Mesothelial cell of epicardium (in vitro differentiated cells): Measurements from ENCODE around the gene CXCL1. TPM values are rescaled to one million over a fixed set of nuclear protein-coding genes. Genes with fewer than 3 reads are reported as not detected.
A peak's percentile ranks its signal among the peaks of the same experiment; 100 is the strongest.

Experiments used
- DNase-seq, 2 experiments: peaks; one replicate each; pipeline ENCODE4 v3.0.0; 2021; ENCODE audit warnings: low spot score in 2 of 2; ENCODE audit not compliant: unreplicated experiment in 2 of 2
- H3K27ac Mint-ChIP-seq: 2 replicates; pipeline ENCODE4 v1.8.0; 2021; ENCODE audit warnings: mixed read lengths
- H3K27me3 Mint-ChIP-seq: 2 replicates; pipeline ENCODE4 v1.8.0; 2021; ENCODE audit warnings: low read depth, mixed read lengths
- H3K36me3 Mint-ChIP-seq: 2 replicates; pipeline ENCODE4 v1.8.0; 2021; ENCODE audit warnings: mixed read lengths
- H3K4me1 Mint-ChIP-seq: 2 replicates; pipeline ENCODE4 v1.8.0; 2021; ENCODE audit warnings: mixed read lengths
- H3K4me3 Mint-ChIP-seq: 2 replicates; pipeline ENCODE4 v1.8.0; 2021; ENCODE audit warnings: mild to moderate bottlenecking, moderate library complexity, mixed read lengths
- H3K9me3 Mint-ChIP-seq: 2 replicates; pipeline ENCODE4 v1.8.0; 2021; ENCODE audit warnings: mixed read lengths
- total RNA-seq: library from RNA; stranded (reverse); gene quantifications from 3 replicates; pipeline ENCODE4 v1.2.1, GENCODE V29; 2021
- TF ChIP-seq, protein P1 (sequence below): fragments of 200-600 bp; sonication (generic); IDR thresholded peaks from one replicate; pipeline ENCODE4 v1.5.0; 2021; ENCODE audit warnings: antibody characterized with exemption; ENCODE audit not compliant: unreplicated experiment

Gene CXCL1
- total RNA-seq, 1 donor from 2014 or later, result 0.74 TPM

DNA sequence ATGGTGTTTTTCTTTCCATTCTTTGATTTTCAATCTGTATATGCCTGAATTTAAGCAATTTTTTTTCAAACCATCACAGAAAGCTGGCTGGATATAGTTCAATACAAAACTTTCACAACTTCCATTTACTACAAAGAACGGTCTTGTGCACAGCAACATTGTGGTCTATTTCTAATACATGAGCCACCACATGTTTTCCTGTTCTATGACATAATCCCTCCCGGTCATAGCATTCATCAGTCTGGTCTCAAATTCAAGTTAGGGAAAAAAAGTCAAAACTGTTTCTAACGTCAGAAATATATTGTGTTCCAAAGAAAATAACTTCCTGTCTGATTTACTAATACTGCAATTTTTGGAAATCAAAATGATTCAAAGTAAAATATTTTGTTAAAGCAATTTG lies 40.2 kb upstream of the CXCL1 start:
- no peak for DNase-seq
- Mint-ChIP-seq H3K27ac (no peak overlapping the region), H3K36me3 (no peaks in the 10 kb centered on the region), H3K4me3 (no peak overlapping the region), H3K9me3 (peaks cover 15% of the 10 kb centered on the region), H3K27me3 (no peaks in the 10 kb centered on the region), H3K4me1 (no peaks in the 10 kb centered on the region)
- TF ChIP-seq, protein P1, sequence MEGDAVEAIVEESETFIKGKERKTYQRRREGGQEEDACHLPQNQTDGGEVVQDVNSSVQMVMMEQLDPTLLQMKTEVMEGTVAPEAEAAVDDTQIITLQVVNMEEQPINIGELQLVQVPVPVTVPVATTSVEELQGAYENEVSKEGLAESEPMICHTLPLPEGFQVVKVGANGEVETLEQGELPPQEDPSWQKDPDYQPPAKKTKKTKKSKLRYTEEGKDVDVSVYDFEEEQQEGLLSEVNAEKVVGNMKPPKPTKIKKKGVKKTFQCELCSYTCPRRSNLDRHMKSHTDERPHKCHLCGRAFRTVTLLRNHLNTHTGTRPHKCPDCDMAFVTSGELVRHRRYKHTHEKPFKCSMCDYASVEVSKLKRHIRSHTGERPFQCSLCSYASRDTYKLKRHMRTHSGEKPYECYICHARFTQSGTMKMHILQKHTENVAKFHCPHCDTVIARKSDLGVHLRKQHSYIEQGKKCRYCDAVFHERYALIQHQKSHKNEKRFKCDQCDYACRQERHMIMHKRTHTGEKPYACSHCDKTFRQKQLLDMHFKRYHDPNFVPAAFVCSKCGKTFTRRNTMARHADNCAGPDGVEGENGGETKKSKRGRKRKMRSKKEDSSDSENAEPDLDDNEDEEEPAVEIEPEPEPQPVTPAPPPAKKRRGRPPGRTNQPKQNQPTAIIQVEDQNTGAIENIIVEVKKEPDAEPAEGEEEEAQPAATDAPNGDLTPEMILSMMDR, result no peak

DNA sequence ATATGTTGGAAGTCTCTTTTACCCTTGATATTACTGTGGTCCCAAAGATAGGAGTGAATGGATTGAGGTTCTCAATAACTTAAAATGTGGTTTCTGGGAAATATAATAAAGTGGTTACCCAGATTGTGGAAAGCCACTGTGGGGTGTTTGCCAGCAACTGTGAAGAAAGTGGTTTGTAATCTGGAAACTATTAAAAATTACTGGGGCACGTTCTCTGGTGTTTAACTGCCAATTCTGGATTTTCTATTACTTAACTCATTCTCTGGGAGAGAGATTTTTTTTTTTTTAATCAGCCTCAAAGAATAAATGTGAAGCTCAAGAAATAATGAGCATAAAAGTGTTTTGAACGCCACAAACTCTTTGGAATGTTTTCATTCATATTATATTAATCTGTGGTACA lies 37.6 kb upstream of the CXCL1 start:
- Mint-ChIP-seq H3K9me3 (peaks cover 15% of the 10 kb centered on the region), H3K27me3 (peaks cover 10% of the 10 kb centered on the region)
- no peak for DNase-seq

GRCh38 chr4:73832651-73833237 lies 36.4 kb upstream of the CXCL1 start:
- no peak for DNase-seq
- H3K4me1 Mint-ChIP-seq, result peaks cover 4% of the 10 kb centered on the region
- H3K27me3 Mint-ChIP-seq, result peaks cover 22% of the 10 kb centered on the region
- no peaks in the 10 kb centered on the region for H3K36me3 Mint-ChIP-seq
- H3K4me3 Mint-ChIP-seq, result no peak overlapping the region
- TF ChIP-seq, protein P1, result no peak
- H3K27ac Mint-ChIP-seq, result no peak overlapping the region
- peaks cover 3% of the 10 kb centered on the region for H3K9me3 Mint-ChIP-seq

More for the DNA sequence above, 37.6 kb upstream of the CXCL1 start:
- Mint-ChIP-seq H3K4me1 (peaks cover 4% of the 10 kb centered on the region), H3K36me3 (no peaks in the 10 kb centered on the region), H3K27ac (no peak overlapping the region), H3K4me3 (no peak overlapping the region)
- TF ChIP-seq, protein P1, result no peak

DNA sequence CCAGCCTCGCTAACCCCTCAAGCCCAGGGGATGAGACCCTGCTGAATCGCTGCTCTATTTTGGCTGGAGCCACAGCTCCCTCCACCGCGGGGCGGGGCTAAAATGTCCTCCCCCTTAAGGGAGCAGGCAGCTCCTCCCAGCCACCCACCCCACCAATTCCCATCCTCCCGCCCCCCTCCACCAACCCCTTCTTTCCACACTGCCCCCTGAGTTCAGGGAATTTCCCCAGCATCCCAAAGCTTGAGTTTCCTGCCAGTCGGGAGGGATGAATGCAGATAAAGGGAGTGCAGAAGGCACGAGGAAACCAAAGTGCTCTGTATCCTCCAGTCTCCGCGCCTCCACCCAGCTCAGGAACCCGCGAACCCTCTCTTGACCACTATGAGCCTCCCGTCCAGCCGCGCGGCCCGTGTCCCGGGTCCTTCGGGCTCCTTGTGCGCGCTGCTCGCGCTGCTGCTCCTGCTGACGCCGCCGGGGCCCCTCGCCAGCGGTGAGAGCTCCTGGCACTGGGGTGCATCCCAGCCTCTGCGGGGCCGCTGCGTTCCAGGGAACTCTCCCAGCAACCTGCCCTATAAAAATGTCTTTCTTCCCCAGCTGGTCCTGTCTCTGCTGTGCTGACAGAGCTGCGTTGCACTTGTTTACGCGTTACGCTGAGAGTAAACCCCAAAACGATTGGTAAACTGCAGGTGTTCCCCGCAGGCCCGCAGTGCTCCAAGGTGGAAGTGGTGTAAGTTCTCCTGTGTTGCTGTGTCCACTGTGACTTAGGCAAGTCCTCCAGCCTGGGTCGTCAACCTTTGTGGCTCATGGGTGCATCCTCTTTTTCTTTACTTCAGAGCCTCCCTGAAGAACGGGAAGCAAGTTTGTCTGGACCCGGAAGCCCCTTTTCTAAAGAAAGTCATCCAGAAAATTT lies 32.6 kb upstream of the CXCL1 start, which contains the start of gene CXCL6:
Gene CXCL6 (plus strand): TSS at position 306 of the 907 bp plus-strand sequence. CDS start 73 bp downstream, at position 379.
- Mint-ChIP-seq H3K4me3 (peak within 1 kb of the TSS; percentile 62), H3K27ac (no peak within 1 kb of the TSS), H3K4me1 (peaks cover 9% of the 10 kb centered on the region), H3K27me3 (peaks cover 44% of the 10 kb centered on the region), H3K9me3 (no peaks in the 10 kb centered on the region), H3K36me3 (no peaks in the 10 kb centered on the region)
- DNase-seq, result peak in 1 of 2 experiments; percentile 53
- TF ChIP-seq, protein P1, result no peak

DNA sequence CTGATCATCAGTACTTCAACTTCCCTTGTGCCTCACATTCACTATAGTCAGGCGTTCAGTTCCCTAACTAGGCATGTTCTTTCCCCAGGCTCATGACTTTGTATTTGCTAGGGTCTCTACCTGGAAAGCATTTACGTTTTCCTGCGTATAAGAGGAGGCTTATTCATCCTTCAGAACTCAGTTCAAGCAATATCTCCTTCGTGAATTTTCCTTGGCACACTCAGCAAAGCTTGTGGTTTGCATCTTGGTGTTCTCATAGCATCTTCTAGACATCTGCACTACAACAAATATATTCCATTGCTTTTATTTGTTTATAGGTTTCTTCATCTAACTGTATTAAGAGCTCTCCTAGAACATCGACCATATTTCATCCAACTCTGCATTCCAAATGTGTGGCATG lies 30.1 kb upstream of the CXCL1 start:
- no peak overlapping the region for H3K27ac Mint-ChIP-seq
- H3K36me3 Mint-ChIP-seq, result no peaks in the 10 kb centered on the region
- H3K4me1 Mint-ChIP-seq, result peaks cover 9% of the 10 kb centered on the region

More for the DNA sequence above, 30.1 kb upstream of the CXCL1 start:
- no peak for DNase-seq
- Mint-ChIP-seq H3K4me3 (no peak overlapping the region), H3K9me3 (no peaks in the 10 kb centered on the region), H3K27me3 (peaks cover 48% of the 10 kb centered on the region)
- TF ChIP-seq, protein P1, result no peak
